MCF 10A (cell line): ENCODE measurements around the gene OOSP1. TPM values are rescaled to one million over a fixed set of nuclear protein-coding genes. Genes with fewer than 3 reads are reported as not detected.

Source experiments
- BruUV-seq: library from RNA; stranded (reverse); fragments of 400-500 nt; replicated peaks from 2 replicates; lab custom pipeline; 2021; lab: Mats Ljungman, UMichigan
- CTCF ChIA-PET: fragments of 300-600 bp; sonication (Branson Sonifier 250); formaldehyde crosslinking; extraction: SDS; loops from one replicate; lab custom pipeline; 2021; ENCODE audit warnings: antibody characterized with exemption, inconsistent platforms; lab: Yijun Ruan, JAX
- POLR2A ChIA-PET: fragments of 300-600, 350-650 bp; sonication (Branson Sonifier 250); formaldehyde crosslinking; extraction: SDS; loops from one replicate; lab custom pipeline; 2020; ENCODE audit warnings: antibody characterized with exemption, inconsistent platforms; lab: Yijun Ruan, JAX
- DNase-seq: peaks from one replicate; pipeline ENCODE4 v3.0.0-alpha.2; 2018; ENCODE audit not compliant: unreplicated experiment
- H3K27ac Mint-ChIP-seq: one replicate; pipeline ENCODE4 v1.8.0; 2022; ENCODE audit warnings: mild to moderate bottlenecking, low read depth, mixed read lengths; ENCODE audit not compliant: unreplicated experiment
- H3K27me3 Mint-ChIP-seq: one replicate; pipeline ENCODE4 v1.8.0; 2022; ENCODE audit warnings: mixed read lengths; ENCODE audit not compliant: insufficient read depth, unreplicated experiment
- H3K36me3 Mint-ChIP-seq: one replicate; pipeline ENCODE4 v1.8.0; 2022; ENCODE audit warnings: mild to moderate bottlenecking, moderate library complexity, mixed read lengths; ENCODE audit not compliant: insufficient read depth, unreplicated experiment
- H3K4me1 Mint-ChIP-seq: one replicate; pipeline ENCODE4 v1.8.0; 2022; ENCODE audit warnings: mixed read lengths; ENCODE audit not compliant: insufficient read depth, unreplicated experiment
- H3K4me3 Mint-ChIP-seq: one replicate; pipeline ENCODE4 v1.8.0; 2022; ENCODE audit warnings: mild to moderate bottlenecking, moderate library complexity, mixed read lengths; ENCODE audit not compliant: unreplicated experiment
- H3K9me3 Mint-ChIP-seq: one replicate; pipeline ENCODE4 v1.8.0; 2022; ENCODE audit warnings: mixed read lengths; ENCODE audit not compliant: unreplicated experiment
- intact Hi-C: fragments of 100-400 bp; cut with micrococcal nuclease; formaldehyde crosslinking; loops from 2 replicates; pipeline ENCODE4 v1.14.1; 2022
- total RNA-seq: library from RNA; stranded (reverse); gene quantifications from 2 replicates; pipeline ENCODE4 v1.2.3, GENCODE V29; 2022
- TF ChIP-seq, protein P1 (sequence below): fragments of 200-600 bp; IDR thresholded peaks from one replicate; pipeline ENCODE4 v1.8.0; 2022; ENCODE audit warnings: antibody characterized with exemption, mild to moderate bottlenecking; ENCODE audit not compliant: unreplicated experiment

OOSP1 gene
- total RNA-seq, 1 experiment from 2014 or later: not detected

DNA sequence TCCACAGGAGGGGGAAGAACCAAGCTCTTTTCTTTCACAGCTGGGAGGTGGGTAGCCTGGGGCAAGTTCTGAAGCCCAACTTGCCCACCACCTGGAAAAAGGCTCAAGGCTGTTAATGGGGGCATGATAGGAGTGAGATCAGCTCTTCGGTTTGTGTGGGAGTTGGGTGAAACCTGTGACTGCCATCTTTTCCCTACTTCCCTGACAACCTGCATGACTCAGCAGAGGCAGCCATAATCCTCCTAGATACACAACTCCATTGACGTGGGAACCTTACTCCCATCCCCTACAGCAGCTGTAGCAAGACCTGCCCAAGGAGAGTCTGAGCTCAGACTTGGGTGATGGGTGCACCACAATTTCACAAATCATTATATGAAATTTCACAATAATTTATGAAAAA, 65.5 kb downstream of the OOSP1 start:
- Mint-ChIP-seq H3K9me3 (no peaks in the 10 kb centered on the region), H3K36me3 (peaks cover 4% of the 10 kb centered on the region), H3K27me3 (peaks cover 16% of the 10 kb centered on the region), H3K4me1 (no peaks in the 10 kb centered on the region), H3K4me3 (no peak overlapping the region), H3K27ac (no peak overlapping the region)
- ChIA-PET CTCF (interaction anchor here (1.2 kb wide), 1 partner anchor 29 kb away, joined by 3 read pairs; no protein-coding TSS in a partner anchor), POLR2A (no interaction called here)
- TF ChIP-seq, protein P1, sequence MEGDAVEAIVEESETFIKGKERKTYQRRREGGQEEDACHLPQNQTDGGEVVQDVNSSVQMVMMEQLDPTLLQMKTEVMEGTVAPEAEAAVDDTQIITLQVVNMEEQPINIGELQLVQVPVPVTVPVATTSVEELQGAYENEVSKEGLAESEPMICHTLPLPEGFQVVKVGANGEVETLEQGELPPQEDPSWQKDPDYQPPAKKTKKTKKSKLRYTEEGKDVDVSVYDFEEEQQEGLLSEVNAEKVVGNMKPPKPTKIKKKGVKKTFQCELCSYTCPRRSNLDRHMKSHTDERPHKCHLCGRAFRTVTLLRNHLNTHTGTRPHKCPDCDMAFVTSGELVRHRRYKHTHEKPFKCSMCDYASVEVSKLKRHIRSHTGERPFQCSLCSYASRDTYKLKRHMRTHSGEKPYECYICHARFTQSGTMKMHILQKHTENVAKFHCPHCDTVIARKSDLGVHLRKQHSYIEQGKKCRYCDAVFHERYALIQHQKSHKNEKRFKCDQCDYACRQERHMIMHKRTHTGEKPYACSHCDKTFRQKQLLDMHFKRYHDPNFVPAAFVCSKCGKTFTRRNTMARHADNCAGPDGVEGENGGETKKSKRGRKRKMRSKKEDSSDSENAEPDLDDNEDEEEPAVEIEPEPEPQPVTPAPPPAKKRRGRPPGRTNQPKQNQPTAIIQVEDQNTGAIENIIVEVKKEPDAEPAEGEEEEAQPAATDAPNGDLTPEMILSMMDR: no peak
- no peak for DNase-seq
- no TSS peak for BruUV-seq
- intact Hi-C loops: no loop called here

DNA sequence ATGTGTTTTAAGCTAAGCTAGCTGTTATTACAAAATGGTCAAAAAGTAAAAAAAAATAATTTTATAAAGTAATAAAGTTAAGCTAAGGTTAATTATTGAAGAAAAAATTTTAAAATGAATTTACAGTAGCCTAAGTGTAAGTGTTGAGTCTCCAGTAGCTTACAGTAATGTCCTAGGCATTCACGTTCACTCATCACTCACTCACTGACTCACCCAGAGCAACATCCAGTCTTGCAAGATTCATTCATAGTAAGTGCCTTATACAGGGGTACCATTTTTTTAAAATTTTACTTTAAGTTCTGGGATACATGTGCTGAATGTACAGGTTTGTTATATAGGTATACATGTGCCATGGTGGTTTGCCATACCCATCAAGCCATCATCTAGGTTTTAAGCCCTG, 67.1 kb downstream of the OOSP1 start:
- Mint-ChIP-seq H3K4me3 (no peak overlapping the region), H3K36me3 (peaks cover 4% of the 10 kb centered on the region), H3K27ac (no peak overlapping the region), H3K4me1 (no peaks in the 10 kb centered on the region), H3K9me3 (peaks cover 5% of the 10 kb centered on the region), H3K27me3 (peaks cover 23% of the 10 kb centered on the region)
- ChIA-PET CTCF (no interaction called here), POLR2A (no interaction called here)
- BruUV-seq: no TSS peak
- no peak for DNase-seq
- intact Hi-C loops: no loop called here
- TF ChIP-seq, protein P1: no peak

Other genes starting within 250 kb of the OOSP1 start
- not detected in 2 replicates for gene OR10V1, start 224.6 kb upstream of the OOSP1 start, total RNA-seq
- gene STX3, start 183.1 kb upstream of the OOSP1 start, total RNA-seq: 12.1 and 22.1 TPM in 2 replicates
- gene MRPL16, start 127.7 kb upstream of the OOSP1 start, total RNA-seq: 31.8 and 39.8 TPM in 2 replicates
- not detected in 2 replicates for gene CBLIF, start 92.9 kb upstream of the OOSP1 start, total RNA-seq
- not detected in 2 replicates for gene TCN1, start 71.9 kb upstream of the OOSP1 start, total RNA-seq
- gene OOSP3, start 59.6 kb upstream of the OOSP1 start, total RNA-seq: not detected in 2 replicates
- gene OOSP4A, start 25.6 kb downstream of the OOSP1 start, total RNA-seq: not detected in 2 replicates
- gene OOSP4B, start 78.7 kb downstream of the OOSP1 start, total RNA-seq: not detected in 2 replicates
- gene OOSP2, start 102.0 kb downstream of the OOSP1 start, total RNA-seq: not detected in 2 replicates
- not detected in 2 replicates for gene MS4A3, start 118.2 kb downstream of the OOSP1 start, total RNA-seq
- gene MS4A2, start 150.2 kb downstream of the OOSP1 start, total RNA-seq: not detected in 2 replicates
- not detected in 2 replicates for gene MS4A6A, start 244.7 kb downstream of the OOSP1 start, total RNA-seq